WI38 (cell line): ENCODE results near the gene DENND5B.

Experiments
- H3K4me3 ChIP-seq: 2 replicates; pipeline ENCODE4 v1.5.1; 2011; ENCODE audit warnings: low read depth, mild to moderate bottlenecking, control low read depth, low read length
- CTCF ChIP-seq: IDR thresholded peaks from 2 replicates; pipeline ENCODE4 v1.5.1; 2012; ENCODE audit warnings: low read depth, mild to moderate bottlenecking, control low read depth, low read length

Gene DENND5B

GRCh38 chr12:31517994-31518393 is 72.9 kb downstream of the DENND5B start:
- TF ChIP-seq CTCF = no peak
- H3K4me3 ChIP-seq = no peak overlapping the region

GRCh38 chr12:31516702-31517101 is 74.2 kb downstream of the DENND5B start:
- H3K4me3 ChIP-seq = no peak overlapping the region

GRCh38 chr12:31514912-31515311 is 76.0 kb downstream of the DENND5B start:
- no peak for TF ChIP-seq CTCF
- no peak overlapping the region for H3K4me3 ChIP-seq

More at GRCh38 chr12:31516702-31517101, 74.2 kb downstream of the DENND5B start:
- no peak for TF ChIP-seq CTCF

GRCh38 chr12:31510034-31510433 is 80.9 kb downstream of the DENND5B start:
- no peak overlapping the region for H3K4me3 ChIP-seq
- no peak for TF ChIP-seq CTCF

- H3K4me3 ChIP-seq = no peak overlapping the region
- TF ChIP-seq CTCF = no peak
Measured at GRCh38 chr12:31508436-31509150, 82.3 kb downstream of the DENND5B start.

- no peak overlapping the region for H3K4me3 ChIP-seq
- TF ChIP-seq CTCF = no peak
Measured at GRCh38 chr12:31507966-31508365, 83.0 kb downstream of the DENND5B start.

- TF ChIP-seq CTCF = no peak
- H3K4me3 ChIP-seq = no peak overlapping the region
Measured at GRCh38 chr12:31506515-31507306, 84.2 kb downstream of the DENND5B start.
